Stromal cell of bone marrow (primary cell): ENCODE results near the gene OXA1L.
A peak's percentile ranks its signal among the peaks of the same experiment; 100 is the strongest.
"Not testable (repeated sequence)": the region's sequence is repeated elsewhere in the genome, so short reads cannot be mapped to it uniquely, and the experiment has no call there.

Experiments
- DNase-seq: peaks from one replicate; pipeline ENCODE4 v3.0.0-alpha.2; 2012; ENCODE audit warnings: low read depth

Gene OXA1L

GRCh38 chr14:22801716-22802115 lies 35.2 kb downstream of the OXA1L start:
- no peak for DNase-seq

- no peak for DNase-seq
These were observed 36.6 kb downstream of the OXA1L start for GRCh38 chr14:22802860-22803686.

GRCh38 chr14:22803687-22803974 lies 37.1 kb downstream of the OXA1L start:
- no peak for DNase-seq

GRCh38 chr14:22805235-22805634 lies 38.7 kb downstream of the OXA1L start:
- DNase-seq, result not testable (repeated sequence)

GRCh38 chr14:22807432-22808087 lies 41.1 kb downstream of the OXA1L start:
- no peak for DNase-seq

- DNase-seq, result no peak
These were observed 42.1 kb downstream of the OXA1L start for GRCh38 chr14:22808388-22809209.

- DNase-seq, result no peak
These were observed 45.2 kb downstream of the OXA1L start for GRCh38 chr14:22811722-22812121.

- no peak for DNase-seq
These were observed 46.3 kb downstream of the OXA1L start for GRCh38 chr14:22812744-22813143.

GRCh38 chr14:22813145-22813544 lies 46.7 kb downstream of the OXA1L start:
- no peak for DNase-seq

- DNase-seq, result no peak
These were observed 47.9 kb downstream of the OXA1L start for GRCh38 chr14:22814373-22814772.

- DNase-seq, result no peak
These were observed 48.6 kb downstream of the OXA1L start, which contains the start of gene SLC7A7 for GRCh38 chr14:22814941-22815713. SLC7A7 (minus strand) TSS chr14:22815435; CDS start chr14:22813398, 2,037 bp downstream.

GRCh38 chr14:22819151-22819988 lies 52.9 kb downstream of the OXA1L start:
- DNase-seq, result peak; percentile 83

- no peak for DNase-seq
These were observed 54.2 kb downstream of the OXA1L start for GRCh38 chr14:22820731-22821130.

- DNase-seq, result no peak
These were observed 54.9 kb downstream of the OXA1L start for GRCh38 chr14:22821193-22822015.

- no peak for DNase-seq
These were observed 55.6 kb downstream of the OXA1L start for GRCh38 chr14:22822016-22822570.
